ENCODE results near the gene CA12. TPM values are rescaled to one million over a fixed set of nuclear protein-coding genes. Genes with fewer than 3 reads are reported as not detected.

Gene CA12
- total and polyA plus RNA-seq, 8 donors = 7.5 to 49.6 (median 25.9) TPM

DNA sequence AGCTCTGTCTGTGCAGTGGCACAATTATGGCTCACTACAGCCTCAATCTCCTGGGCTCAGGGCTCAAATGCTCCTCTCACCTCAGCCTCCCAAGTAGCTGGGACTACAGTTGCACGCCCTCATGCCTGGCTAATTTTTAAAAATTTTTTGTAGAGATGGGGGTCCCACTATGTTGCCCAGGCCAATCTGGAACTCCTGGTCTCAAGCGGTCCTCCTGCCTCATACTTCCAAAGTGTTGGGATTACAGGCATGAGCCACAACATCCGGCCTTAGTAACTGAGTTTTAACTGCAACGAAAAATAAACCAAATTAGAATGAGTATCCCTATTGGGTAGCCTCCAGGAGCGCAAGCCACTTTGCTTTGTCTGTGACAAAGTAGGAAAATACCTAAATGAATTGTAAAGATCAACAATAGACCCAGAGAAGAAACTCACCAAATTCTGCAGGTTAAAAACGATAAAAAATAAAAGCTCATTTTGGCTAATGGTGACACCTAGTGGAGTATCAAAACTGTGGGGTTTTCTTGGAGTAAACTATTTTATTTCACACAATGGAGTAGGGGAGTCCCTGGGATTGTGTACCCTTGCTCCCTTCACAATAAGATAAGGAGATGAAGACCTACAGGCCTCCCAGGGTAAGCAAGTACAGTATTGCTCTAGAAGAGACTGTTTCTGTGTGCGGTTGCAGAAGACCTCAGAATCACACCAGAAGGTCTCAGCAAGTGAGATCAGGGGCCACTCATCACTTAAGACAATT lies 21.0 kb upstream of the CA12 start:
- ATAC-seq (peak; percentile 53 to 92 (median 78)), DNase-seq (no peak), FAIRE-seq (no peak)
- TF ChIP-seq, protein P1, sequence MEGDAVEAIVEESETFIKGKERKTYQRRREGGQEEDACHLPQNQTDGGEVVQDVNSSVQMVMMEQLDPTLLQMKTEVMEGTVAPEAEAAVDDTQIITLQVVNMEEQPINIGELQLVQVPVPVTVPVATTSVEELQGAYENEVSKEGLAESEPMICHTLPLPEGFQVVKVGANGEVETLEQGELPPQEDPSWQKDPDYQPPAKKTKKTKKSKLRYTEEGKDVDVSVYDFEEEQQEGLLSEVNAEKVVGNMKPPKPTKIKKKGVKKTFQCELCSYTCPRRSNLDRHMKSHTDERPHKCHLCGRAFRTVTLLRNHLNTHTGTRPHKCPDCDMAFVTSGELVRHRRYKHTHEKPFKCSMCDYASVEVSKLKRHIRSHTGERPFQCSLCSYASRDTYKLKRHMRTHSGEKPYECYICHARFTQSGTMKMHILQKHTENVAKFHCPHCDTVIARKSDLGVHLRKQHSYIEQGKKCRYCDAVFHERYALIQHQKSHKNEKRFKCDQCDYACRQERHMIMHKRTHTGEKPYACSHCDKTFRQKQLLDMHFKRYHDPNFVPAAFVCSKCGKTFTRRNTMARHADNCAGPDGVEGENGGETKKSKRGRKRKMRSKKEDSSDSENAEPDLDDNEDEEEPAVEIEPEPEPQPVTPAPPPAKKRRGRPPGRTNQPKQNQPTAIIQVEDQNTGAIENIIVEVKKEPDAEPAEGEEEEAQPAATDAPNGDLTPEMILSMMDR (IDR thresholded peaks at IDR 0.05) = peak in 3 of 4 donors; percentile 23 to 52 (median 42)
- no peak overlapping the region for H3K4me3 ChIP-seq
- intact Hi-C loops (cut with DNase I) = no loop called here
- no peaks in the 10 kb centered on the region for H3K9me3 ChIP-seq
- 57% methylated on average over 7 of the region's 7 CpGs for WGBS, 2 donors
- H3K4me1 ChIP-seq = no peaks in the 10 kb centered on the region
- H3K27me3 ChIP-seq = no peaks in the 10 kb centered on the region
- no peak overlapping the region for H3K27ac ChIP-seq
- H3K36me3 ChIP-seq = no peaks in the 10 kb centered on the region

DNA sequence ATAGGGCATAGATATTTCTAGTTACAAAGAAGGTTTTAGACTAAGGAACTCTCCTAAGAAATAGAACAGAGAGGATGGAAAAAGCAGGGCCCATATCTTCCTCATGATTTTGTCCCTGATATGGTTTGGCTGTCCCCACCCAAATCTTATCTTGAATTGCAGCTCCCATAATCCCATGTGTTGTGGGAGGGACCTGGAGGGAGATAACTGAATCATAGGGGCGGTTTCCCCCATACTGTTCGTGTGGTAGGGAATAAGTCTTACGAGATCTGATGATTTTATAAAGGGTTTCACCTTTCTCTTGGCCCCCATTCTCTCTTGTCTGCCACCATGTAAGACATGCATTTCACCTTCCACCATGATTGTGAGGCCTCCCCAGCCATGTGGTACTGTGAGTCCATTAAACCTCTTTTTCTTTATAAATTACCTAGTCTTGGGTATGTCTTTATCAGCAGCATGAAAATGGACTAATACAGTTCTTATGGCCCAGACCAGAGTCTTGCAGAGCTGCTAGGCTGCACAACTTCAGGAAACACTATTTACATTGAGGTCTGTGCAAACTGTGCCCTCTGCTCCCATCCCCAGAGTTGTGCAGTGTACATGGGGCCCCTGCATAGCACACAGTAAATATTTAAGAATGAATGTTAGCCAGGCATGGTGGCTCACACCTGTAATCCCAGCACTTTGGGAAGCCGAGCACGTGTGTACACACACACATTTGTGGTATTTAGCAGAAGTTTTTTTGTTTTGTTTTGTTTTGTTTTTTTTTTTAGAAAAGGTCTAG lies 20.3 kb upstream of the CA12 start:
- intact Hi-C loops (cut with DNase I) = no loop called here
- no peak overlapping the region for H3K4me3 ChIP-seq
- H3K27me3 ChIP-seq = no peaks in the 10 kb centered on the region
- H3K36me3 ChIP-seq = no peaks in the 10 kb centered on the region
- DNase-seq (no peak), ATAC-seq (peak in 2 of 4 donors; percentile 9 to 11), FAIRE-seq (no peak)
- H3K27ac ChIP-seq = no peak overlapping the region
- H3K9me3 ChIP-seq = no peaks in the 10 kb centered on the region
- TF ChIP-seq, protein P1 (IDR thresholded peaks at IDR 0.05) = no peak
- no peaks in the 10 kb centered on the region for H3K4me1 ChIP-seq
- WGBS, 2 donors = 95 to 100% methylated on average over 5 of the region's 5 CpGs

GRCh38 chr15:63401078-63401477 lies 19.4 kb upstream of the CA12 start:
- 81 to 89% methylated on average over 2 of the region's 2 CpGs for WGBS, 2 donors
- FAIRE-seq = no peak
- Histone ChIP-seq H3K4me1 (peaks cover 0 to 5% (median 5%) of the 10 kb centered on the region in 3 donors), H3K27ac (no peak overlapping the region), H3K27me3 (no peaks in the 10 kb centered on the region), H3K36me3 (no peaks in the 10 kb centered on the region), H3K4me3 (no peak overlapping the region), H3K9me3 (no peaks in the 10 kb centered on the region)
- ATAC-seq = no peak
- TF ChIP-seq, protein P1 (IDR thresholded peaks at IDR 0.05) = no peak
- DNase-seq = no peak
- intact Hi-C loops (cut with DNase I) = no loop called here

GRCh38 chr15:63398456-63398855 lies 16.8 kb upstream of the CA12 start:
- Histone ChIP-seq H3K27ac (no peak overlapping the region), H3K9me3 (no peaks in the 10 kb centered on the region), H3K27me3 (no peaks in the 10 kb centered on the region), H3K36me3 (no peaks in the 10 kb centered on the region), H3K4me1 (peaks cover 0 to 10% (median 5%) of the 10 kb centered on the region in 3 donors), H3K4me3 (no peak overlapping the region)
- intact Hi-C loops (cut with DNase I) = no loop called here
- DNase-seq (no peak), FAIRE-seq (no peak), ATAC-seq (no peak)
- WGBS, 2 donors = 88 to 97% methylated on average over 2 of the region's 2 CpGs
- TF ChIP-seq, protein P1 (IDR thresholded peaks at IDR 0.05) = no peak
